K562 (cell line): ENCODE measurements around the gene TRAF1. TPM values are rescaled to one million over a fixed set of nuclear protein-coding genes. Genes with fewer than 3 reads are reported as not detected.

Source experiments
- ATAC-seq: fragments of 200-7000 bp; cut with Tn5 transposase; 3 replicates; pipeline ENCODE4 v1.9.1; 2020; ENCODE audit warnings: moderate library complexity
- BruUV-seq: library from RNA; stranded (reverse); fragments of 400-500 nt; replicated peaks from 2 replicates; lab custom pipeline; 2021; lab: Mats Ljungman, UMichigan
- CTCF ChIA-PET: fragments of 300-600 bp; formaldehyde crosslinking; extraction: SDS; loops from one replicate; lab custom pipeline; 2021; ENCODE audit warnings: low intra/inter-chr PET ratio; lab: Yijun Ruan, JAX
- POLR2A ChIA-PET: fragments of 300-600, 350-650 bp; sonication (Branson Sonifier 250); formaldehyde crosslinking; extraction: SDS; loops from one replicate; lab custom pipeline; 2021; ENCODE audit warnings: antibody characterized with exemption, inconsistent platforms; lab: Yijun Ruan, JAX
- DNase-seq, 4 experiments: peaks; one replicate each; pipeline versions ENCODE4 v3.0.0 to v3.0.0-alpha.2; 2011 to 2018; ENCODE audit warnings: low spot score in 3 of 4, mixed read lengths in 3 of 4; ENCODE audit errors: extremely low read depth in 1 of 4
- FAIRE-seq: peaks from 2 replicates; lab custom pipeline; 2011; peaks lifted over from hg19 to GRCh38; lab: Jason Lieb, UNC
- H2AFZ ChIP-seq: 2 replicates; pipeline ENCODE4 v1.6.0; 2011; ENCODE audit warnings: low read depth, low read length, control low read depth, inconsistent platforms
- H3K27ac ChIP-seq: fragments of 200-600 bp; 3 replicates; pipeline ENCODE4 v1.8.0; 2011; ENCODE audit warnings: low read depth, mild to moderate bottlenecking, control low read depth, inconsistent platforms, low read length, moderate library complexity, mixed read lengths; ENCODE audit errors: extremely low read depth
- H3K27me3 ChIP-seq, 2 experiments: fragments of 300-600 bp in 1 of 2; 2 replicates in 1 of 2; 3 replicates in 1 of 2; pipeline versions ENCODE4 v1.6.0 to v1.8.0; 2011; ENCODE audit warnings: inconsistent platforms in 2 of 2, low read length in 2 of 2, mild to moderate bottlenecking in 1 of 2, mixed read lengths in 1 of 2, moderate library complexity in 1 of 2; ENCODE audit not compliant: control insufficient read depth in 2 of 2, insufficient read depth in 2 of 2
- H3K36me3 ChIP-seq: fragments of 300-600 bp; 3 replicates; pipeline ENCODE4 v1.8.0; 2011; ENCODE audit warnings: mild to moderate bottlenecking, low read length, inconsistent platforms; ENCODE audit not compliant: control insufficient read depth, insufficient read depth
- H3K4me1 ChIP-seq, 2 experiments: fragments of 200-600 bp in 1 of 2; replicated peaks in 1 of 2; 2 replicates in 1 of 2; 3 replicates in 1 of 2; pipeline versions ENCODE4 v1.5.1 to v1.8.0; 2011; ENCODE audit warnings: inconsistent platforms in 2 of 2, low read length in 2 of 2, mild to moderate bottlenecking in 1 of 2, mixed read lengths in 1 of 2, moderate library complexity in 1 of 2; ENCODE audit not compliant: control insufficient read depth in 2 of 2, insufficient read depth in 2 of 2
- H3K4me2 ChIP-seq: 2 replicates; pipeline ENCODE4 v1.6.1; 2011; ENCODE audit warnings: low read length, control low read depth, inconsistent platforms, mixed read lengths; ENCODE audit not compliant: insufficient read depth
- H3K4me3 ChIP-seq: fragments of 200-600 bp; sonication (generic), shearing (Covaris generic); 2 replicates; pipeline ENCODE4 v1.5.1; 2016; ENCODE audit warnings: control low read depth, inconsistent platforms
- H3K79me2 ChIP-seq: fragments of 200-600 bp; 3 replicates; pipeline ENCODE4 v1.8.0; 2011; ENCODE audit warnings: low read length, inconsistent platforms; ENCODE audit not compliant: control insufficient read depth, insufficient read depth
- H3K9ac ChIP-seq, 2 experiments: 2 replicates each; pipeline versions ENCODE4 v1.6.0 to v1.6.1; 2011; ENCODE audit warnings: low read depth in 2 of 2, low read length in 2 of 2, control low read depth in 1 of 2, inconsistent platforms in 1 of 2, mild to moderate bottlenecking in 1 of 2, mixed read lengths in 1 of 2; ENCODE audit not compliant: insufficient read depth in 1 of 2
- H3K9me1 ChIP-seq: one replicate; pipeline ENCODE4 v1.6.0; 2011; ENCODE audit warnings: inconsistent platforms, mild to moderate bottlenecking, low read length, moderate library complexity; ENCODE audit not compliant: control insufficient read depth, insufficient read depth
- H3K9me3 ChIP-seq: replicated peaks from 2 replicates; pipeline ENCODE4 v1.5.1; 2011; ENCODE audit warnings: low read depth, low read length, inconsistent platforms; ENCODE audit not compliant: control insufficient read depth, insufficient read depth
- H4K20me1 ChIP-seq: replicated peaks from 2 replicates; pipeline ENCODE4 v1.6.1; 2011; ENCODE audit warnings: low read length, inconsistent platforms, mixed read lengths; ENCODE audit not compliant: control insufficient read depth, insufficient read depth
- CEBPG ChIP-seq, 3 experiments: fragments of 200-800 bp in 1 of 3; sonication (Bioruptor generic) in 1 of 3; sonication (generic) in 1 of 3; formaldehyde crosslinking in 1 of 3; IDR thresholded peaks in 2 of 3; conservative IDR thresholded peaks in 1 of 3; 2 replicates each; pipeline versions ENCODE4 v1.6.1 to v1.8.0; 2016 to 2022; ENCODE audit warnings: missing compliant biosample characterization in 2 of 3, missing genetic modification characterization in 2 of 3, mild to moderate bottlenecking in 1 of 3, missing genetic modification reagents in 1 of 3
- NCOA6 ChIP-seq: fragments of 450-650 bp; IDR thresholded peaks from 2 replicates; pipeline ENCODE4 v1.6.1; 2017; ENCODE audit warnings: mild to moderate bottlenecking
- RBM22 ChIP-seq: fragments of 200-400 bp; formaldehyde crosslinking; IDR thresholded peaks from 2 replicates; pipeline ENCODE4 v1.6.1; 2018; ENCODE audit warnings: low read length, low read depth; ENCODE audit not compliant: poor library complexity, severe bottlenecking
- RBM39 ChIP-seq: fragments of 200-400 bp; formaldehyde crosslinking; optimal IDR thresholded peaks from 2 replicates; pipeline ENCODE3; 2018; ENCODE audit warnings: low read depth, low read length
- RUNX1 ChIP-seq: sonication (generic); IDR thresholded peaks from 2 replicates; pipeline ENCODE4 v1.6.1; 2016; ENCODE audit warnings: antibody characterized with exemption, low read depth
- ZNF431 ChIP-seq: sonication (generic); formaldehyde crosslinking; IDR thresholded peaks from 2 replicates; pipeline ENCODE4 v1.8.0; 2022; ENCODE audit warnings: mild to moderate bottlenecking, missing genetic modification reagents
- WGBS: fragments of 100-300 bp; shearing (Covaris generic); methylation state at CpG from one replicate; pipeline ENCODE4 v1.1.6; 2016; ENCODE audit warnings: low coverage, mixed read lengths; ENCODE audit not compliant: insufficient coverage; ENCODE audit errors: missing lambda C conversion rate; 5-methylcytosine and 5-hydroxymethylcytosine counted together
- in situ Hi-C: fragments of 300-500 bp; cut with MboI; formaldehyde crosslinking; loops from 4 replicates; pipeline ENCODE4 v1.15.0; 2018; ENCODE audit warnings: inconsistent platforms, mixed read lengths
- intact Hi-C: fragments of 100-400 bp; cut with micrococcal nuclease; formaldehyde crosslinking; loops from 2 replicates; pipeline ENCODE4 v1.14.2; 2022
- polyA plus RNA-seq, 8 experiments: library from polyadenylated mRNA; depleted of rRNA in 4 of 8; stranded (reverse) in 5 of 8; unstranded in 3 of 8; fragments of >200 nt; fragmentation: Nextera tagmentation in 2 of 8; fragmentation: Illumina TruSeq in 1 of 8; extraction: Ambion mirVana in 2 of 8; extraction: Trizol in 1 of 8; gene quantifications; 2 replicates each; pipeline versions ENCODE4 v1.2.1 to v1.2.3, GENCODE V29; 2011 to 2014; ENCODE audit warnings: inconsistent platforms in 1 of 8, missing spikeins in 1 of 8
- total RNA-seq, 7 experiments: library from RNA; depleted of rRNA in 6 of 7; stranded (reverse); fragments of >200 nt in 6 of 7; fragmentation: Illumina TruSeq in 2 of 7; extraction: Trizol in 2 of 7; gene quantifications; 2 replicates each; pipeline versions ENCODE4 v1.2.1 to v1.2.3, GENCODE V29; 2011 to 2021; ENCODE audit warnings: low replicate concordance in 1 of 7
- TF ChIP-seq, protein P1 (sequence below): fragments of 200-800 bp; sonication (Bioruptor generic); IDR thresholded peaks from 2 replicates; pipeline ENCODE4 v1.6.1; 2017; ENCODE audit warnings: missing genetic modification characterization, missing compliant biosample characterization
- TF ChIP-seq, protein P2 (sequence below), 2 experiments: fragments of 450-650 bp in 1 of 2; sonication (generic) in 1 of 2; formaldehyde crosslinking in 1 of 2; IDR thresholded peaks in 1 of 2; conservative IDR thresholded peaks in 1 of 2; 2 replicates each; pipeline versions ENCODE4 v1.6.1 to v1.8.1; 2016 to 2023; ENCODE audit warnings: mild to moderate bottlenecking in 2 of 2, moderate library complexity in 2 of 2, inconsistent platforms in 1 of 2, missing genetic modification reagents in 1 of 2
- TF ChIP-seq, protein P3 (sequence below): IDR thresholded peaks from 2 replicates; pipeline ENCODE4 v1.6.1; 2016; ENCODE audit warnings: missing genetic modification characterization, missing compliant biosample characterization

TRAF1 gene
- total and polyA plus RNA-seq, 9 of the 15 experiments (the other 6 are each of a cell fraction or from before 2014, with no cell fraction given), result 0.01 to 1.1 (median 0.04) TPM; not detected in 2

DNA sequence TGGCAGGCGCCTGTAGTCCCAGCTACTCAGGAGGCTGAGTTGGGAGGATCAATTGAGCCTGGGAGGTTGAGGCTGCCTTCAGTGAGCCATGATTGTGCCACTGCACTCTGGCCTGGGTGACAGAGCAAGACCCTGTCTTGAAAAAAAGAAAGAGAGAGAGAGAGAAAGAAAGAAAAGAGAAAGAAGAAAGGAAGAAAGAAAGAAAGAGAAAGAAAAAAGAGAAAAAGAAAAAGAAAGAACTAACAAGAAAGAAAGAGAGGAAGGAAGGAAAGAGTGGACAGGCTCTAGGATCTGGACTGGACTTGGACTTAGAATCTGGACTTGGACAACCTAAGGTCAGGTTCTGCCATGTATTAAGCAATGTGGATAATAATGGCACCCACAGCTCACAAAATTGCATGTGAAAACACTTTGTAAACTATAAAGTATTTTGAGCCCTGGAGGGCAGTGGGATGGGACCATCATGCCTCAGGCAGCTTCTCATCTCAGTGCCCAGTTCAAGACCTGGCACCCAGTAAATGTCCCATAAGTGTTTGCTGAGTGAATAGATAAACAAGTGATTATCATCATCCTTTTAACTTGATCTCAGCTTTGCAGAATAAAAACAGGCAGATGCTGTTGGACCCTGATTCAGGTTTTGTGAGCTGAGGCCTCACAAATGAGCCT is 36.9 kb downstream of the TRAF1 start:
- intact Hi-C loops, result no loop called here
- Histone ChIP-seq H3K4me2 (no peak overlapping the region), H3K27ac (no peak overlapping the region), H3K9me1 (no peaks in the 10 kb centered on the region), H3K36me3 (no peaks in the 10 kb centered on the region), H3K4me1 (peaks cover 28 to 42% of the 10 kb centered on the region in 2 experiments), H3K4me3 (no peak overlapping the region), H3K9ac (no peak overlapping the region), H3K27me3 (no peaks in the 10 kb centered on the region), H3K79me2 (no peaks in the 10 kb centered on the region), H3K9me3 (no peaks in the 10 kb centered on the region), H4K20me1 (no peaks in the 10 kb centered on the region), H2AFZ (no peak overlapping the region)
- ChIA-PET CTCF (no interaction called here), POLR2A (interaction anchor here (0.7 to 22.9 kb wide), 7 partner anchors 12 to 46 kb away, joined by 3 to 464 read pairs (median 5); partner anchors contain the start of gene PHF19)
- DNase-seq (peak in 1 of 4 experiments; percentile 14), FAIRE-seq (no peak), ATAC-seq (no peak)
- in situ Hi-C loops, result no loop called here
- WGBS, result 81% methylated on average over 1 of the region's 1 CpG
- no TSS peak for BruUV-seq
- TF ChIP-seq, protein P1, sequence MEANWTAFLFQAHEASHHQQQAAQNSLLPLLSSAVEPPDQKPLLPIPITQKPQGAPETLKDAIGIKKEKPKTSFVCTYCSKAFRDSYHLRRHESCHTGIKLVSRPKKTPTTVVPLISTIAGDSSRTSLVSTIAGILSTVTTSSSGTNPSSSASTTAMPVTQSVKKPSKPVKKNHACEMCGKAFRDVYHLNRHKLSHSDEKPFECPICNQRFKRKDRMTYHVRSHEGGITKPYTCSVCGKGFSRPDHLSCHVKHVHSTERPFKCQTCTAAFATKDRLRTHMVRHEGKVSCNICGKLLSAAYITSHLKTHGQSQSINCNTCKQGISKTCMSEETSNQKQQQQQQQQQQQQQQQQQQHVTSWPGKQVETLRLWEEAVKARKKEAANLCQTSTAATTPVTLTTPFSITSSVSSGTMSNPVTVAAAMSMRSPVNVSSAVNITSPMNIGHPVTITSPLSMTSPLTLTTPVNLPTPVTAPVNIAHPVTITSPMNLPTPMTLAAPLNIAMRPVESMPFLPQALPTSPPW (CRISPR knock-in tag), result no peak
- peak; percentile 95 for TF ChIP-seq RBM39
- no peak for TF ChIP-seq RUNX1
- no peak for TF ChIP-seq CEBPG (CRISPR knock-in tag; IDR thresholded peaks at IDR 0.05)
- peak in 1 of 2 experiments; percentile 12; a peak in 1 of 4 replicates for TF ChIP-seq CEBPG (tag; conservative IDR thresholded peaks at IDR 0.05 in 1 of 2, IDR thresholded peaks at IDR 0.05 in 1 of 2)
- TF ChIP-seq ZNF431 (CRISPR knock-in tag), result no peak
- TF ChIP-seq, protein P2, sequence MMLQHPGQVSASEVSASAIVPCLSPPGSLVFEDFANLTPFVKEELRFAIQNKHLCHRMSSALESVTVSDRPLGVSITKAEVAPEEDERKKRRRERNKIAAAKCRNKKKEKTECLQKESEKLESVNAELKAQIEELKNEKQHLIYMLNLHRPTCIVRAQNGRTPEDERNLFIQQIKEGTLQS (IDR thresholded peaks at IDR 0.05), result no peak
- TF ChIP-seq, protein P2 (CRISPR knock-in tag; conservative IDR thresholded peaks at IDR 0.05), result 0 out of 2 replicates have a peak, but pooled peaks have one; percentile 4
- no peak for TF ChIP-seq RBM22
- TF ChIP-seq, protein P3, sequence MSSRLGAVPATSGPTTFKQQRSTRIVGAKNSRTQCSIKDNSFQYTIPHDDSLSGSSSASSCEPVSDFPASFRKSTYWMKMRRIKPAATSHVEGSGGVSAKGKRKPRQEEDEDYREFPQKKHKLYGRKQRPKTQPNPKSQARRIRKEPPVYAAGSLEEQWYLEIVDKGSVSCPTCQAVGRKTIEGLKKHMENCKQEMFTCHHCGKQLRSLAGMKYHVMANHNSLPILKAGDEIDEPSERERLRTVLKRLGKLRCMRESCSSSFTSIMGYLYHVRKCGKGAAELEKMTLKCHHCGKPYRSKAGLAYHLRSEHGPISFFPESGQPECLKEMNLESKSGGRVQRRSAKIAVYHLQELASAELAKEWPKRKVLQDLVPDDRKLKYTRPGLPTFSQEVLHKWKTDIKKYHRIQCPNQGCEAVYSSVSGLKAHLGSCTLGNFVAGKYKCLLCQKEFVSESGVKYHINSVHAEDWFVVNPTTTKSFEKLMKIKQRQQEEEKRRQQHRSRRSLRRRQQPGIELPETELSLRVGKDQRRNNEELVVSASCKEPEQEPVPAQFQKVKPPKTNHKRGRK (tag), result peak; percentile 98
- no peak for TF ChIP-seq NCOA6
